Osteocyte (in vitro differentiated cells): ENCODE measurements around the gene FAM13C. TPM values are rescaled to one million over a fixed set of nuclear protein-coding genes. Genes with fewer than 3 reads are reported as not detected.
A peak's percentile ranks its signal among the peaks of the same experiment; 100 is the strongest.

Experiments
- DNase-seq: peaks from one replicate; pipeline ENCODE4 v3.0.0; 2021; ENCODE audit warnings: mixed read lengths; ENCODE audit not compliant: unreplicated experiment; ENCODE audit errors: extremely low spot score
- H3K27ac Mint-ChIP-seq: one replicate; pipeline ENCODE4 v1.8.0; 2021; ENCODE audit warnings: mild to moderate bottlenecking, mixed read lengths; ENCODE audit not compliant: unreplicated experiment
- H3K27me3 Mint-ChIP-seq: one replicate; pipeline ENCODE4 v1.8.0; 2021; ENCODE audit warnings: mixed read lengths; ENCODE audit not compliant: unreplicated experiment
- H3K36me3 Mint-ChIP-seq: one replicate; pipeline ENCODE4 v1.8.0; 2021; ENCODE audit warnings: mixed read lengths; ENCODE audit not compliant: unreplicated experiment
- H3K4me1 Mint-ChIP-seq: one replicate; pipeline ENCODE4 v1.8.0; 2021; ENCODE audit warnings: mixed read lengths; ENCODE audit not compliant: unreplicated experiment
- H3K4me3 Mint-ChIP-seq: one replicate; pipeline ENCODE4 v1.8.0; 2021; ENCODE audit warnings: mild to moderate bottlenecking, moderate library complexity, mixed read lengths; ENCODE audit not compliant: unreplicated experiment
- H3K9me3 Mint-ChIP-seq: one replicate; pipeline ENCODE4 v1.8.0; 2021; ENCODE audit warnings: mixed read lengths; ENCODE audit not compliant: unreplicated experiment
- CTCF ChIP-seq: fragments of 200-600 bp; sonication (generic); IDR thresholded peaks from 2 replicates; pipeline ENCODE4 v1.5.0; 2021; ENCODE audit warnings: antibody characterized with exemption, mild to moderate bottlenecking, moderate library complexity
- total RNA-seq: library from RNA; stranded (reverse); gene quantifications from 2 replicates; pipeline ENCODE4 v1.2.1, GENCODE V29; 2021

The FAM13C gene
- total RNA-seq, 1 donor from 2014 or later: 3.2 TPM

- no peak overlapping the region for H3K4me3 Mint-ChIP-seq
- H3K4me1 Mint-ChIP-seq: no peaks in the 10 kb centered on the region
- H3K27me3 Mint-ChIP-seq: peaks cover 20% of the 10 kb centered on the region
- TF ChIP-seq CTCF: no peak
- H3K9me3 Mint-ChIP-seq: peaks cover 4% of the 10 kb centered on the region
- no peaks in the 10 kb centered on the region for H3K36me3 Mint-ChIP-seq
- DNase-seq: no peak
- H3K27ac Mint-ChIP-seq: no peak overlapping the region
Observed at GRCh38 chr10:59236064-59236697, 126.2 kb downstream of the FAM13C start.

- H3K27me3 Mint-ChIP-seq: peaks cover 20% of the 10 kb centered on the region
- TF ChIP-seq CTCF: peak; percentile 74
- no peak overlapping the region for H3K27ac Mint-ChIP-seq
- H3K4me1 Mint-ChIP-seq: no peaks in the 10 kb centered on the region
- no peaks in the 10 kb centered on the region for H3K36me3 Mint-ChIP-seq
- H3K9me3 Mint-ChIP-seq: peaks cover 4% of the 10 kb centered on the region
- H3K4me3 Mint-ChIP-seq: no peak overlapping the region
- DNase-seq: no peak
Observed at GRCh38 chr10:59234816-59235429, 127.4 kb downstream of the FAM13C start.

- Mint-ChIP-seq H3K4me1 (no peaks in the 10 kb centered on the region), H3K27ac (no peak overlapping the region), H3K9me3 (peaks cover 4% of the 10 kb centered on the region), H3K36me3 (no peaks in the 10 kb centered on the region), H3K4me3 (no peak overlapping the region), H3K27me3 (peaks cover 20% of the 10 kb centered on the region)
- no peak for DNase-seq
- no peak for TF ChIP-seq CTCF
Observed at GRCh38 chr10:59234194-59234593, 128.2 kb downstream of the FAM13C start.

- no peak overlapping the region for H3K27ac Mint-ChIP-seq
- no peaks in the 10 kb centered on the region for H3K36me3 Mint-ChIP-seq
Observed at GRCh38 chr10:59229441-59229840, 132.9 kb downstream of the FAM13C start.

More at GRCh38 chr10:59229441-59229840, 132.9 kb downstream of the FAM13C start:
- no peak for TF ChIP-seq CTCF
- H3K27me3 Mint-ChIP-seq: peaks cover 10% of the 10 kb centered on the region
- no peaks in the 10 kb centered on the region for H3K4me1 Mint-ChIP-seq
- H3K9me3 Mint-ChIP-seq: no peaks in the 10 kb centered on the region
- H3K4me3 Mint-ChIP-seq: no peak overlapping the region
- no peak for DNase-seq
